ENCODE data around the gene HELZ. TPM values are rescaled to one million over a fixed set of nuclear protein-coding genes. Genes with fewer than 3 reads are reported as not detected.

Gene HELZ
- total and polyA plus RNA-seq, 2 of the 8 experiments (the other 6 are each of a cell fraction or from before 2014, with no cell fraction given), result 10.0 to 48.7 TPM

- Histone ChIP-seq H3K56ac (replicated peaks; ENCODE audit: insufficient read length, low read depth, low read length) (no peak overlapping the region), H4K20me1 (replicated peaks in 1 of 2; ENCODE audit: control insufficient read depth in 1 of 2, insufficient read depth in 2 of 2, low read length in 2 of 2) (no peaks in the 10 kb centered on the region), H4K5ac (ENCODE audit: insufficient read length, low read depth, low read length) (no peak overlapping the region), H3K27ac (ENCODE audit: low read depth, low read length) (no peak overlapping the region), H2BK5ac (ENCODE audit: low read depth, low read length) (no peak overlapping the region), H3K23me2 (ENCODE audit: low read depth, low read length) (no peaks in the 10 kb centered on the region), H3K4ac (replicated peaks; ENCODE audit: insufficient read length, low read depth, low read length) (no peak overlapping the region), H3K79me1 (ENCODE audit: low read depth, low read length) (no peaks in the 10 kb centered on the region; the same call in 1 of the 2 replicates), H3K9ac (replicated peaks in 1 of 4; ENCODE audit: extremely low read depth in 1 of 4, low read depth in 3 of 4, low read length in 3 of 4) (no peak overlapping the region), H3K23ac (ENCODE audit: insufficient read length) (no peak overlapping the region), H2BK15ac (ENCODE audit: low read length) (no peak overlapping the region), H3K4me1 (replicated peaks in 1 of 4; ENCODE audit: control insufficient read depth in 3 of 4, insufficient read depth in 4 of 4, low read length in 3 of 4) (no peaks in the 10 kb centered on the region), H2AFZ (ENCODE audit: low read length) (no peak overlapping the region), H2BK12ac (ENCODE audit: low read depth, low read length) (no peak overlapping the region), H3K36me3 (ENCODE audit: control insufficient read depth in 2 of 4, insufficient read depth in 4 of 4, low read length in 3 of 4) (peaks cover 2 to 21% (median 3%) of the 10 kb centered on the region in 4 experiments; a peak in 5 of 8 replicates), H3K9me3 (ENCODE audit: insufficient read depth in 2 of 2, low read depth in 1 of 2, low read length in 1 of 2) (no peaks in the 10 kb centered on the region), H3K27me3 (replicated peaks in 1 of 4; ENCODE audit: control insufficient read depth in 3 of 4, extremely low read depth in 1 of 4, insufficient read depth in 3 of 4, low read length in 3 of 4) (no peaks in the 10 kb centered on the region), H3K4me2 (ENCODE audit: insufficient read depth in 1 of 2, low read depth in 2 of 2, low read length in 2 of 2) (no peak overlapping the region), H4K91ac (replicated peaks; ENCODE audit: insufficient read length, low read length) (no peak overlapping the region), H2BK120ac (replicated peaks; ENCODE audit: low read depth, low read length) (no peak overlapping the region), H3K14ac (ENCODE audit: insufficient read length) (no peak overlapping the region), H3K79me2 (ENCODE audit: control insufficient read depth in 1 of 2, insufficient read depth in 2 of 2, low read length in 2 of 2) (no peaks in the 10 kb centered on the region), H3K18ac (ENCODE audit: extremely low read depth, low read length) (no peak overlapping the region), H2AK5ac (ENCODE audit: low read depth, low read length) (no peak overlapping the region), H2BK20ac (ENCODE audit: low read length) (no peak overlapping the region), H4K8ac (ENCODE audit: extremely low read depth, insufficient read depth, low read length) (no peak overlapping the region), H3K4me3 (ENCODE audit: extremely low read depth in 1 of 4, insufficient read depth in 2 of 4, low read depth in 3 of 4, low read length in 4 of 4) (no peak overlapping the region)
- FAIRE-seq (no peak), DNase-seq (ENCODE audit: low read depth in 1 of 2, low spot score in 2 of 2) (no peak)
- ChIA-PET CTCF (ENCODE audit: partially characterized antibody) (interaction anchor here (1.3 kb wide), 1 partner anchor 17 kb away, joined by 4 read pairs; no protein-coding TSS in a partner anchor), POLR2A (ENCODE audit: partially characterized antibody) (interaction anchor here (0.6 kb wide), 1 partner anchor 521 kb away, joined by 3 read pairs; no protein-coding TSS in a partner anchor)
- TF ChIP-seq BRCA1 (IDR thresholded peaks at IDR 0.05; ENCODE audit: low read depth, low read length) (no peak), GABPA (IDR thresholded peaks at IDR 0.05; ENCODE audit: borderline replicate concordance, insufficient read depth, low read length) (no peak), FOSL1 (IDR thresholded peaks at IDR 0.05; ENCODE audit: insufficient read depth, low read depth, low read length) (no peak), USF2 (IDR thresholded peaks at IDR 0.05; ENCODE audit: low read length) (no peak), NRF1 (IDR thresholded peaks at IDR 0.05; ENCODE audit: low read depth, low read length) (no peak), CHD1 (IDR thresholded peaks at IDR 0.05; ENCODE audit: low read depth, low read length) (no peak), POLR2AphosphoS5 (IDR thresholded peaks at IDR 0.05; ENCODE audit: low read depth, low read length) (no peak), BCL11A (IDR thresholded peaks at IDR 0.05; ENCODE audit: low read depth in 2 of 2, low read length in 2 of 2) (no peak), CHD2 (IDR thresholded peaks at IDR 0.05; ENCODE audit: low read length) (no peak), CBX8 (IDR thresholded peaks at IDR 0.05; ENCODE audit: borderline replicate concordance, low read depth, low read length) (no peak)
Measured at GRCh38 chr17:67203818-67204217, 41.2 kb downstream of the HELZ start.
